ENCODE measurements around the gene PKD1L1.

PKD1L1 gene

DNA sequence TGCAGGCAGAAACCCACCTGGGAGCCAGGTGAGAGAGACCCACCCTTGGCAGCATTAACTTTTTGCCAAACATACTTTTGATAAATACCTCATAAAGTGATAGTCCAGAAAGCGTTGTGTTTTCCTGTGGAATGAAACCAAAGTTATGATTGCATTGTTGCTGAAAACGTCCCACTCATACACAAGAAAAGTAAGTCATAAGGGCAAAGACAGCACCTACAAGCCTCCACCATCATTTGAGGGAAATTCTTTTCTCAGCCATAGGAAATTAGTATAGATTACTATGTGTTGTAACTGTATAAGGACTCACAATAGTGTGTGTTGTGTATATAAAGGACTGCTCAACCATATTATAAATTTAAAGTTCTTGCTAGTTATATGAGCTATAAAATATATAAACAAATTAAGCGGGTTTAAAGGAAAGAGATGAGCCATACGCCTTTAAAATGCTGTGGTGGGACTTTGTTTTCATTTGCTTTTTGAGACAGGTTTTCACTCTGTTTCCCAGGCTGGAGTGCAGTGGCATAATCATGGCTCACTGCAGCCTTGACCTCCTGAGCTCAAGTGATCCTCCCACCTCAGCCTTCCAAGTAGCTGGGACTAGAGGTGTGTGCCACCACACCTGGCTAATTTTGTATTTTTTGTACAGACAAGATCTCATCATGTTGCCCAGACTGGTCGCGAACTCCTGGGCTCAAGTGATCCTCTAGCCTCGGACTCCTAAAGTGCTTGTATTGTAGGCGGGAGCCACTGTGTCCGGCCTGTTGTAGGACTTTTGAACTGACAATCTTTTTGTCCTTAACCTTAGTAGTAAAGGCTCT, 160.8 kb downstream of the PKD1L1 start:
- DNase-seq = no peak

DNA sequence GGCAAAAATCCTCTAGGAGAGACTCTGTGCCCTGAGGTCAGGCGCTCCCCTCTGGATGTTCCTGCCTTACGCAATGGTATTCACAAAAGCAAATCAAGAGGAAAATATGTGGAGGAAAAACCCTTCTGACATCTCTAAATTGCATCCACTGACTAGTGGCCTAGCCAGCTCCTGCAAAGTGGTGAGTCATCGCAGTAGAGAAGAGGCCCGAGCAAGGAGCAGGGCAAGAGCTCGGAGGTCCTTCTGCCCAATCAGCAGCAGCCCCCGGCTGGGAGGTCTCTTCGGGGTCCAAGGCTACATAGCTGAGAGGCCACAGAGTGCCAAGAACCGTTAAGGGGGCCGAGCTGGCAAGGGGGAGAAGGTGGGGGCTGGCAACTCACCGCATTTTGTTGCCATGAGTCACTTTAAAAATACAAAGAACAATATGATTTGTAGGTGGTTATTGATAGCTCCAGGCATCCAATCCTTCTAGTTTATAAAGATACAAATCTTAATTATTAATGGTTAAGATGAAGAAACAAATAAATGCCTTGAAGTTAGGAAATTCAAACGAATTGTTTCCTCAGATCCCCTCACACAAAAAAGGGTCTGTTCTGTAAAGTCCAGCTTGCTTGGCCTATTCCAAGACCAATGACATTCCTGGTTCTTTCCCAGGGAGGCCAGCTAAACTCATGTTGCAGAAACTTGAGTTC, 161.6 kb downstream of the PKD1L1 start:
- no peak for DNase-seq

DNA sequence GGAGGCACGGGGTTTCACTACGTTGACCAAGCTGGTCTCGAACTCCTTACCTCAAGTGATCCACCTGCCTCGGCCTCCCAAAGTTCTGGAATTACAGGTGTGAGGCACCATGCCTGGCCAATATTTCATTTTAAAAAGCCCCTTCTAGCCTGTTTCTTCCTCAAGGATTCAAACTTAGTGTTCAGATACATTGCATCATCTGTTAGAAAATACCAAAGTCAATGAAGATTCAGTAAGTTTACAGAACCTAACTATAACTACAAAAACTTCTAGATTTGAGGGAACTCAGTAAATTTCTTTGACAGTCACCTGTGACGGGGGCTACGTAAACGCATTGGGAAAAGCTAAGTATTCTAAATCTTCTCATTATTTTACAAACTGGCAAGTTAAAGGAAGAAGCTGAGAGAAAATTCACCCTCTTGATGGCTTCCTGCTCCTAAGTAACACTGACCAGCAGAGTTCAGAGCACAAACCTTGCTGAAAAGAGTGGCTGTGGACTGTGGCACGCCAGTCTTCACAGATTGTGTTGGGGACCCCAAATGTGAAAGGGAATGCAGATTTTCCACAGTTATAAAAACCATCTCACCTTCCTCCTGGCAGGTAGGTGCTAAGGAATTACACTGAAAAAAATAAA, 162.2 kb downstream of the PKD1L1 start:
- DNase-seq = no peak

DNA sequence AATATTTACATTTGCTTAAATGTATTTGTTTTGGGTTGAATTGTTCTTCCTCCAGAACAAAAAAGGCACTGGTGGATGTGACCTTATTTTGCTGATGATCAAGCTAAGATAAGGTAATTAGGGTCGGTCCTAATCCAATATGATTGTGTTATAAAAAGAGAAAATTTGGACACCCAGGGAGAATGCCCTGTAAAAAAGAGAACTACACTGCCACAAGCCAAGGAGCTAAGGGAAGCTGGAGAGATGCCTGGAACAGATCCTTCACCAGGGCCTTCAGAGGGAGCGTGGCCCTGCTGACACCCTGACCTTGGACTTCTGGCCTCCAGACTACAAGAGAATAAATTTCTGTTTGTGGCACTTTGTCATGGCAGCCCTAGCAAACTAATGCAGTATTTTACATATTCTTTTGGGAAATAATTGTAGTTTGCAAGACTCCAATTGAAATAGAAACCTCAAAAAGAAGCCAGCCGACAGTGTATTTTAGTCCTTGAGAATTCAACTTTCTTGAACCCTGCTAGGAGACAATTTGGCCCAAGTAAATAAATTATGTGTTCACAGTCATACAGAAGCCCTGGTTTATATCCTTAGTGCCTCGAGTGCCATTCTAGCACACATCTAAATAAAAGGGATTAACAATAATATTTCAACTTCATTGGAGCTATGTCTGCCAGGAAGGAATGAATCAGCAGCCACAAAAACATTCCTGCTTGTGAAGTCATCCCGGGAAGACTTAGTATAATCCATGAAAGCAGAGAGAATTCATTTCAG, 164.6 kb downstream of the PKD1L1 start:
- no peak for DNase-seq

DNA sequence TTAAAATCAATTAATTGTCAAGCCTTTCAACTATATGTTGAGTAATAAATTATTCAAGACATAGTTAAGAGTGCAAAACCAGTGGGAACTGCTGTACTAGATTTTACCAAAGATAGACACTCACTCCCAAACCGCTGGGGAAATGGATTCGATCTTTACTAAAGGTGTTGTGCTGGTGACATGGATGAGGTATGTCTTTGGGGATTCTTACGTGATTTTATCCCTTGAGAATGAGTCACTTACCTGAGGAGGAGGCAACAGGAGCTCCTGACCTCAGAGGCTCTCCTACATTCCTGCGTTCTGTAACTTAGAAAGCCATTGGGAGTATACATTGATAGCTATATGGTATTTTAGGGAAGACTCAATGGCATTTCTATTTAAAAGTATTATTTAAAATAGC, 165.5 kb downstream of the PKD1L1 start:
- DNase-seq = no peak

DNA sequence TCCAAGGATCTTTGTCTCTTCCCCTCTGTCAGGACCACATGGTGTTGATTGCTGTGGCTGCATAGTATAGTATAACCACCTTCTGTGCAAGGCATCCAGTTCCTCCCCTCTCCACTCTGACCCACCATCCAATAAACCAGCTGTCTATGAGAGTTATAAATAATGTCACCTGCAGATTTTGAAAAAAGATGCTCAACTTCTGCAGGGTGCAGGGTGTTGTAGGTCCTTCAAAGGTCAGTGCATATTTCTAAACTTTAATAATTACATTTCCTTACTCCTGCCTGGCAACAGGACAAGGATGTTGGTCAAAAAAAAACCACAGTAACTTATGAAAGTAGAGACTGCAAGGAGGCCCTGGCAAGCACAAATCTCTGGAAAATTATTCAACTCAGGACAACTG, 166.2 kb downstream of the PKD1L1 start:
- DNase-seq = no peak

DNA sequence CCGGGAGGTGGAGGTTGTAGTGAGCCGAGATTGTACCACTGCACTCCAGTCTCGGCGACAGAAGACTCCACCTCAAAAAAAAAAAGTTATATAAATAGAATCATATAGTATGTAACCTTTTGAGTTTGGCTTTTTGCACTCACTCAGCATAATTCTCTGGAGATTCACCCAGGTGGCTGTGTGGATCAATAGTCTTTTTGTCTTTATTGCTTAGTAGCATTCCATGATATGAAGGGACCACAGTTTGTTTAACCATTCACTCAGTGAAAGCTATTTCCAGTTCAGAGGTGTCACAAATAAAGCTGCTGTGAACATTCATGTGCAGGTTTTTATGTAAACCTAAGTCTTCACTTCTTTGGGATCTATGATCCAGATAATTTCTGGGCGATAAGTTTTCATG, 167.7 kb downstream of the PKD1L1 start:
- no peak for DNase-seq

DNA sequence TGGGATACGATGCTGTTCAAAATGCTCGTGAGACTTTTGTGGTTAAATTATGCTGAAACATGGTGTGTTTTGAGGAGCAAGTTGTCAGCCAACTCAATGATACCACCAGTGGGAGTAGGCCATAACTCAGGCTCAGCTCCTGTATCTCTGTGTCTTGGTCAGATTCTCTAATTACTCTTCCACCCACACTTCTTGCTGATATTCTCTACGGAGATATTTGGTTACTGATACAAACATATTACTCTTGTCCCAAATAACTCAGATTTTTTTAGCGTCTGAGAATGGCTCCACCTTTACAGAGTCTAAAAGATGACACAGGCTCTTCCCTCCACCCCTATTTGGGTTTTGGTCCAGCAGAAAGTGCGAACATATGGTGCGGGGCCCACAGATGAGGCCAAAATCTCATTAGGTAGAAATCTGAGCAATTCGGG, 168.9 kb downstream of the PKD1L1 start:
- no peak for DNase-seq

DNA sequence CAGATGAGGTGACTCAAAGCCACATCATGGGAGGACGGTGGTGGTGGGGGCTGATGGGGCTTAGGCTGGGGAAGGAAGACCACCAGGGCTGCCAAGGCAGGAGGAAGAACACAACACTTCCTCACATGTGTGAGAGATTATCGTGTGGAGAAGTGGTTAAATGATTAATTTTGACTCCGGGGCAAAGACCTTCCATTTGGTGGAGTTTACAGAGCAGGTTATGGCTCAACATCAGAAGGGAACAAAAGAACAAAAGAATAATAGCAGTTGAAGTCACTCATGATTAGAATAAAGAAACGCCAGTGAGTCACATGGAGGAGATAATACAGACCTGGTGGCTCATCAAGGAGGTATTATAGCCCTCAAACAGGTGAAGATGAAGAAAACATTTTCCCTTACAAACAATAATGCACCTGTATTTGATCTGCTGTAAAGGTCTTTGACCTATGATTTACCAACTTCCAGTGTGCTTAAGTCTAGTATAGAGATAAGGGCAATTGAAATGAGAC, 170.1 kb downstream of the PKD1L1 start:
- DNase-seq = no peak

DNA sequence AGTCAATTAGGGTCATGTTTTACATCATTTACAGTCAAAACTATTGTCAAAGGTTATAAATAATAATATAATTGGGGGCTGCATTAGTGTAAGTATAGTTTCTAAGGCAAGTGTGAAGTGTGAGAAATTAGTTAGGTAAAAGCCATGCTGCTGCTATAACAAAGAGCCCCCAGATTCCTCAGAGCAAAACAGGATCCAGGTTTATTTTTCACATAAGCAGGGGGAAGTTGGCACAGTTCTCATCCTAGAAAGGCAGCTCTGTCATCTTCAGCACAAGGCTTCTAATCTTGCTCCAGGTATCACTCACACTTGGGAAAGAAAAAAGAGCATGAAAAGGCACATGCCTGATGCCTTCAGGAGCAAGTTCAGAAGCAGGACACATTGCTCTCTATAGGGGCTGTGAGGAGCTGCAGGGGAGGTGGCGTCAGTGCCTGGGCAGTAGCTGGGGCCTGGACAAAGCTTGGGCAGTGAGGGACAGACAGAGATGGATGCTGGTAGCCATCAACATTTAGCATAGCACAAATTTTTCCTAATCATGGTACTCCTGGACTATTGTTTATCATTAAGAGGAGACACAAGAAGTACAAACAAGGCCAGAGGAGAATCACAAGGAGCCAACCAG, 170.6 kb downstream of the PKD1L1 start:
- DNase-seq = no peak

DNA sequence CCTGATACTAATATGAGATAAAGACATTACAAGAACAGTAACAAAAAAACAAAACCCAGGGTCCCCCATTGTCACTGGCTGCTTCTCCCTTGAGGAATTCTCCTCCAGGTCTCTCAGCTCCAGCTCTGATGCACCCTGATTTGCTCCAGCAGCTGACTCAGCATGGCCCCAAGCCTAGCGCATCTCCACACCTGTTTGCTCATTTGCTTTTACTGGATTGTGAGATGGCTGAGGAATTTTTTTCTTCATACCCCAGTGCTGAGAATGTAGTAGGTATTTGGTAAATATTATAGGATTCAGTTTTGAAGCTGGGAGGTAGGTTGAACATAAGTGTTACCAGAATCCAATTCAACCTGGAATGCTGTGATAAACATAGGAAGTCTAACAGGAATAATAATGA, 171.9 kb downstream of the PKD1L1 start:
- DNase-seq = no peak

DNA sequence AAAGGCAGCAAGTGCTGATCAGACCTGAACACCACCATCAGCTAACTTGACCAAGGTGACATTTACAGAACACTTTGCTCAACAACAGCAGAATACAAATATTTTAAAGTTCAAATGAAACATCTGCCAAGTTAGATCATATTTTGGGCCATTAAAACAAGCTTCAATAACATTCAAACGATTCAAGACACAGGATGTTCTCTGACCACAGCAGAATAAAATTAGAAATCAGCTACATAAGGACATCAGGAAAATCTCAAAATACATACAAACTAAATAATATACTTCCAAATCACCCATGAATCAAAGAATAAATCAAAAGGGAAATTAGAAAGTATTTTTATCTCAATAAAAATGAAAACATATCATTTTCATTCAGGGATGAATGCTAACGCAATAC, 173.0 kb downstream of the PKD1L1 start:
- DNase-seq = no peak

DNA sequence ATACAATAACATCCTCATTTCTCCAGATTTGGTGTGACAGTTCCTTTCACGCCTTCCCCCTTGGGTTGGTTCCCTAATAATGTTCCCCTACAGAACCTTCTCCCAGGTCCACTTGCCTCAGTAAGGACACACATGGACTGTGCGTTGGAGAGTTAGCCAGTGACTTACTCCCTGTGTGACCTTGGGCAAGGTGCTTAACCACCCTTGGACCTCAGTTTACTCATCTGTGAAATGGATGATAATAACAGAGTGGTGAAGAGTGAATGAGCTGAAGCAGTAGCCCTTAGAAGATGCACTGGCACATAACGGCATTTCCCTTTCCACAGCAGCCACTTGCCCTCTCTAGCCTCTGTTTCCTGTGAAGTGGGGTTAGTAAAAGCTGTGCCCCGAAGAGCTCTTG, 175.8 kb downstream of the PKD1L1 start:
- DNase-seq = no peak

DNA sequence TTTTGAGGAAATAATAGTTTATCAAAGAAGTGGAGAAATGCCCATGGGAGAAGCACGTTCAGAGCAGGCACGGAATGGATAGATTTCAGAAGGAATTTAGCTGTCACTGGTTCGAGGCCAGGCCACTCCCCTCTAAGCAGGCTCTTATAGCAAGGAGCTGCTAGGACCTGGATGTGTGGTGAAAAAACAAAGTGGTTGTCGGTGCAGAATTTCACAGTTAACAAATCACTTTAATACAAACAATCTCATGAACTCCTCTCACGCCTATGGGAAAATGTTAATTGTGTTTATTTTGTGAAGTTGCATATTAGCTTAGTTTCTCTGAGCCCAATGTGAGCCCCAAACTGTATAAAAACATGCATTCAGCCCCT, 176.3 kb downstream of the PKD1L1 start:
- no peak for DNase-seq

DNA sequence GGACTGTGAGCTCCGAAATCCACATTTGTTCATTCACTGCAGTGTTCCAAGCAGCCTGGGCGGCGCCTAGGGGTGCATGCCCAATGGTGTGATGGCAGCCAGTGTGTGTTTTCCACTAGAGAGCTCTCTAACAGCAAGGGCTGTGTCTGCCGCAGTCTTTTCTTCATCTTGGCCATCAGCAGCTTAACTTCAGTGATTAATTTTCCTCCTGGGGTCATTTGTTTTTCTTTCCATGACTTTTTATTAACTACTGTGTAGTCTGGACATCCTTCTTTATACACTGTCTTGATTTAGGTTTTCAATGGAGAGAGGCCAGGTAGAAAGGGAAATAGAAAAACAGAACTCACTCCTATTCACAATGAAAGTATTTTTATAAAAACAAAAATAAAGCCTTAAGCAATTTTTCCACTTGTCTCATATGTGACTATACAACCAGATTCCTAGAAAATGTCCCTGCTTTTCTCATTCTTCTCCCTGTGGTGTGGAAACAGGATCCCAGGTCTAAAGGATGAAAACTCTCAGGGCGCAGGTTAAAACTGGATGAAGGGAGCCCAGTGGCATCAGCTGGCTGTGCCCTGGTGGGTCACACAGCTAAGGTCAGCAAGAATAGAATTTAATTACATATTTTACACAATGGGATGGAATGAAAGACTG, 176.8 kb downstream of the PKD1L1 start:
- DNase-seq = no peak

DNA sequence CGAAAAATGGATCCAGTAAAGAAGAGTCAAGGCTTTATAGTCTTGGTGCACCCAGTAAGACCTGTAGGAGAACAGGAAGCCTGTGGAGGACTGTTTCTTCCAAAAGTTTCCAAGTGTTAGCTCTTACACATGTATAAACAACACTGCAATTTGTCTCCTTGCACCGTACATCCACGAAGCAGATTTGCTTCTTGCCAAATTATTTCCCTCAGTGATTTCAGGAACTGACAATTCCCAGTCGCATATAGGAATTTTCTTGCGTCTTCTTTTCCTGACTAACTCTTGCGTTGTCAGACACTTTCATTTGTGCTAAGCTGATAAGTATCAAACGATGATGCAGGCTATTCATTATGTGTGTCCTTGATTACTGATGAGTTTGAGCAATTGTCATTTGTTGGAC, 182.1 kb downstream of the PKD1L1 start:
- DNase-seq = no peak

DNA sequence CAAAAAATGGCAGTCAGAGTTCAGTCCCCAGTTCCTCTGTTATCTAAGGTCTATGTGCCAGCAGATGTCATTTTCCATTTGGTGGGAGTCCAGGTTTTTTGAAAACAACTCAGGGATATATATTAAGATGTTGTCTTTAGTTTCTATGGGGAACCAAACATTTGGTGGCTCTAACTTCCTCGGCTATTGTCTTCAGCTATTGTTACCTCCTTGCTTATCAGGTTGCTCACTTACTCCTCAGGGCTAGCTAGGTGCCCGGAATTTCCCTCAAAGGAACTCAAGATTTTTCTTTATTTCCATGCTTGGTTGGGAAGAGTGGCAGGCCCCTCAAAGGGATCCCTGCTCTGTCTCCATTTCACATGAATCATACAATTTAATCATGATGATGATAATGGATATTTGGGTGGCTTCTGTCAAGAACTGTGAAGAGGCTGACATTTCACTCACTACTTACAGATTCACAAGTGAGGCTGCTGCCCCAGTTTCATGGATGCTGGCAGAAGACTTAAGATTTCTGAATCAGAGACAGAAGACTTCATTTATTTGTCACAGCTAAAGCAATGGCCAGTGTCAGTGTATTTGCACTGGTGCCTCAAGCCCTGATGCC, 182.8 kb downstream of the PKD1L1 start:
- DNase-seq = no peak

DNA sequence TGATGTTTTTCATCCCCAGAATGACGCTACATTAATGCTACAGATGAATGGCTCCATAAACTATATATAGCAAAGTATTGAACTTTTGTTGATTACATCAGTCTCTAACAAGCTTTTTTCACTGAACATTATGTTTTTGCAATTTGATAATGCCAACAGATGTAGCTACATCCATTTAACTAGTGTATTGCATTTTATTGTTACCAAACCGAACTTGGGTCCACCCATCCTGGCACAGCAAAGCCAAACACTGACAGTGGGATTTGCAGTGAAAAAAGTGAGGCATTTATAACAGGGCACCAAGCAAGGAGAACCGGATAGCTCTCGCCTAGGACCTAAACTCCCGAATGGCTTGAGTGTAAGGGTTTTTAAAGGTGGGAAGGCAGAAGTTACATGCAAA, 183.5 kb downstream of the PKD1L1 start:
- no peak for DNase-seq

DNA sequence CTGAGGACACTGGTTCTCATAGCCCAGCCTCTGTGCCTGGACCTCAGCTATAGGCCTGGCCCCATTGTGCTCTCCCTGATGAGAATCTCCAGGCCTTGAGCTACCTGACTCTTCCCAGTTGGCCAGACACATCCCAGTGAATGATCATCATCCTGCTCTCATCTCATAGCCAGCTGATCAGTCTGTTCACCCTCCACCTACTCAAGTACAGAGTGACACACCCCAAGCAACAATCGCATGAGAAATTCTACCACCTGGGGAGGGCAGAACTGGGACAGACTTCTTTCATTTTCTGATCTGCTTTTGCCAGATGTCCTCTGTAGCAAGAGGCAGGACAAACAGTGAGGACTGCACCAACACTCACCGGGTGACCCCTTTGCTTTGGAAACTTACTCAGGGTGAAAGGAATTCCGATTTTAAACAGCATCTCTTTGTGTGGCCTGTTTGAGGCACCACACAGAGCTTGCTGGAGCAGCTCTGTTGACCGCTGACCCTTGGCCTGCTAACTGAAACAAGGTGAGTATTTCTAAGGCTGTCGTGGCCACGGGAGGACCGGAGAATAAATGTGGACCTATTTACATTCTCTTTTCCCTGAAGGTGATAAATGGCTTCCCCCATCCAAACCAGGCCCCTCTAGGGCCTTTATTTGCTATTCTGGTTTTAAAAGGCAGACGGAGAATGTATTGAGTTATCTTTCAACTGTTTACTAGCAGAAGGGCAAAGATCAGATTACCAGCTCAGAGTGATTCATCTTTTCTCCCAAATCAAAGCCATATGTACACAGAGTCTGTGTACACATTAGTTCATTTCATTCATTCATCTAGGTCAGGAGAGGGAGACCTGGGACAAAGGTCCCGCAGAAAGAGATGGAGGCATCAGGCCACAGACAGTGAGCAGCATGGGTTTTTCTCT, 184.9 kb downstream of the PKD1L1 start:
- DNase-seq = no peak

DNA sequence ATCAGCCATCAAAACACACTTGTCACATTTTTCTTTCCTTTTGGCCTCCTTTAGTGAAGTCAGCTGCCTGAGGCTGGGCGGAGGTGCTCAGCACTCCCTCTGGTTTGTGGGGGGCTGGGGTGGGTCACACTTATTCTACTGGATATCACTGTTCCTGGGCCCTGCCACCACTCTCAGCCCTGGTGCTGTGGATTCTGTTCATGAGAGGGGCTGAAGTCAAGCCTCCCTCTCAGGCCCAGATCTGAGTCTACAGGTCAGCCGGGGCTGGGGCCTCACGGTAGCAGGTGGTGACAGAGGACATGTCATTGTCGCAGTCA, 185.6 kb downstream of the PKD1L1 start:
- DNase-seq = no peak

DNA sequence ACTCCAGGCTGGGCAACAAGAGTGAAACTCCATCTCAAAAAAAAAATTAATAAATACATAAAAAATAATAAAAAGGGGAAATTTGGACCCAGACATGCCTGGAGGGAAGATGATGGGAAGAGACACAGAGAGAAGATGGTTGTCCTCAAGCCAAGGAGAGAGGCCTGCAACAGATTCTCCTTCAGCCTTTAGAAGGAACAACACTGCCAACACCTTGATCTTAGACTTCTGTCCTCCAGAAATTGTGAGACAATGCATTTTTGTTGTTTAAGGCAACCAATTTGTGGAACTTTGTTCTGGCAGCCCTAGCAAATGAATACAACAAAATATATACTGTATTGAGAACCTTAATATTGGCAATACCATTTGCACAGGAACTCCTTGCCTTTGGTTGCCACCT, 186.1 kb downstream of the PKD1L1 start:
- DNase-seq = no peak

Data from bone marrow (tissue), 2 donors.